Mesothelial cell of epicardium (in vitro differentiated cells): ENCODE data around the gene SLC12A4. TPM values are rescaled to one million over a fixed set of nuclear protein-coding genes. Genes with fewer than 3 reads are reported as not detected.

Experiments
- DNase-seq, 2 experiments: peaks; one replicate each; pipeline ENCODE4 v3.0.0; 2021; ENCODE audit warnings: low spot score in 2 of 2; ENCODE audit not compliant: unreplicated experiment in 2 of 2
- H3K27ac Mint-ChIP-seq: 2 replicates; pipeline ENCODE4 v1.8.0; 2021; ENCODE audit warnings: mixed read lengths
- H3K27me3 Mint-ChIP-seq: 2 replicates; pipeline ENCODE4 v1.8.0; 2021; ENCODE audit warnings: low read depth, mixed read lengths
- H3K36me3 Mint-ChIP-seq: 2 replicates; pipeline ENCODE4 v1.8.0; 2021; ENCODE audit warnings: mixed read lengths
- H3K4me1 Mint-ChIP-seq: 2 replicates; pipeline ENCODE4 v1.8.0; 2021; ENCODE audit warnings: mixed read lengths
- H3K4me3 Mint-ChIP-seq: 2 replicates; pipeline ENCODE4 v1.8.0; 2021; ENCODE audit warnings: mild to moderate bottlenecking, moderate library complexity, mixed read lengths
- H3K9me3 Mint-ChIP-seq: 2 replicates; pipeline ENCODE4 v1.8.0; 2021; ENCODE audit warnings: mixed read lengths
- total RNA-seq: library from RNA; stranded (reverse); gene quantifications from 3 replicates; pipeline ENCODE4 v1.2.1, GENCODE V29; 2021
- TF ChIP-seq, protein P1 (sequence below): fragments of 200-600 bp; sonication (generic); IDR thresholded peaks from one replicate; pipeline ENCODE4 v1.5.0; 2021; ENCODE audit warnings: antibody characterized with exemption; ENCODE audit not compliant: unreplicated experiment

SLC12A4 gene
- total RNA-seq, 1 donor from 2014 or later = 155 TPM

GRCh38 chr16:67933805-67934204 is 34.6 kb downstream of the SLC12A4 start:
- Mint-ChIP-seq H3K27ac (no peak overlapping the region), H3K4me1 (peaks cover 20% of the 10 kb centered on the region), H3K27me3 (no peaks in the 10 kb centered on the region), H3K36me3 (no peaks in the 10 kb centered on the region), H3K9me3 (no peaks in the 10 kb centered on the region), H3K4me3 (no peak overlapping the region)
- TF ChIP-seq, protein P1, sequence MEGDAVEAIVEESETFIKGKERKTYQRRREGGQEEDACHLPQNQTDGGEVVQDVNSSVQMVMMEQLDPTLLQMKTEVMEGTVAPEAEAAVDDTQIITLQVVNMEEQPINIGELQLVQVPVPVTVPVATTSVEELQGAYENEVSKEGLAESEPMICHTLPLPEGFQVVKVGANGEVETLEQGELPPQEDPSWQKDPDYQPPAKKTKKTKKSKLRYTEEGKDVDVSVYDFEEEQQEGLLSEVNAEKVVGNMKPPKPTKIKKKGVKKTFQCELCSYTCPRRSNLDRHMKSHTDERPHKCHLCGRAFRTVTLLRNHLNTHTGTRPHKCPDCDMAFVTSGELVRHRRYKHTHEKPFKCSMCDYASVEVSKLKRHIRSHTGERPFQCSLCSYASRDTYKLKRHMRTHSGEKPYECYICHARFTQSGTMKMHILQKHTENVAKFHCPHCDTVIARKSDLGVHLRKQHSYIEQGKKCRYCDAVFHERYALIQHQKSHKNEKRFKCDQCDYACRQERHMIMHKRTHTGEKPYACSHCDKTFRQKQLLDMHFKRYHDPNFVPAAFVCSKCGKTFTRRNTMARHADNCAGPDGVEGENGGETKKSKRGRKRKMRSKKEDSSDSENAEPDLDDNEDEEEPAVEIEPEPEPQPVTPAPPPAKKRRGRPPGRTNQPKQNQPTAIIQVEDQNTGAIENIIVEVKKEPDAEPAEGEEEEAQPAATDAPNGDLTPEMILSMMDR = no peak
- no peak for DNase-seq

DNA sequence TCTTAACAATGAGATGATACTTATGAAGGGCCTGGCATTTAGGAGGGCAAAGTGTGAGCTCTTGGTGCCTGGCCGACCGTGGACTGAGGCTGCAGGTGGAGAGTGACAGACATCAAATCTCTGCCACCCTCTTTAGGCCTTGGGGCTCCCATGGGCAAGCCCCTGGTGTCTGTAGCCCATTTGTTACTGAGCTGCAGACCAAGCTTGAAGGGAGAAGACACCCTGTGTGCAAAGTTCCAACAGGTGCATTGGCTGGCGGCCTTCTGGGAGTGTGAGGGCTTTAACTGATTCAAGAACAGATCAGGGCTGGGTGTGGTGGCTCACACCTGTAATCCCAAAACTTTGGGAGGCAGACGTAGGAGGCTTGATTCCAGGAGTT is 36.0 kb downstream of the SLC12A4 start:
- Mint-ChIP-seq H3K27me3 (no peaks in the 10 kb centered on the region), H3K36me3 (peaks cover 2% of the 10 kb centered on the region), H3K27ac (no peak overlapping the region), H3K9me3 (no peaks in the 10 kb centered on the region), H3K4me1 (peaks cover 19% of the 10 kb centered on the region), H3K4me3 (no peak overlapping the region)
- TF ChIP-seq, protein P1 = no peak
- DNase-seq = no peak

DNA sequence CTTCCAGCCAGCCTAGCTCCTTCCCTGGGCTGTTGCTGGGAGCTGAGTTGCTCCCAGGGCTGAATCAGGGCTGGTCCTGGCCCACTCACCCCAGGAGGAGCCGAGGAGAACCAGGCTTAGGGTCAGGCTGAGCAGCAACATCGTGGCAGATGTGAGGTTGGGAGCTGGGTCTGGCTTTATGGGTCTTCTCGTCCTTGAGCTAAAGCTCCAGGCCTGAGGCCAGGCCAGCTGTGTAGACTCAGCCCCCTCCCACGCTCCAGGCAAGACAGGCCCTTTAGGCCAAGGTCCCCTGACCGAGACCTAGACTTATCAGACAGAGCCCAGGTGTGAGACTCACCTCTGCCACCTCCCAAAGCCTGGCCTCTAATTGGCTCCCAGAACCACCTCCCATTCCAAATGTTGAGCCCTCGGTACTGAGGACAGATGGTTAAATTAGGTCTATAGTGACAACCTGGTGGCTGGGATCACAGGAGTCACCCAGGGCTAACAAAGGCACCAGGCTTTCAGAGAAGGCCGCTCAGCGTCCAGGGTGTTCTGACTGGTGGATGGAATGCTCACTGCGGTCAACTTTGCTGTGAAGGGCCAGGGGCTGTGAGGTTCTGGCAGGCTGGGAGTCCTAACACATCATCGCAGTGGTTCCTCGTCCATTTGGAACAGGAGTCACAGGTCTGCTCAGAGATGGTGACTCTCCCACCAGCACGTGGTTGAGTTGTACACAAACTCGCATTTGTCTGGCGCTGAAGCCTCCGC is 36.5 kb downstream of the SLC12A4 start, which contains the start of gene CTRL:
Gene CTRL, minus strand, starts transcription at position 151 of the 750 bp plus-strand sequence. Its CDS starts 10 bp downstream, at position 141.
- TF ChIP-seq, protein P1 = no peak
- H3K9me3 Mint-ChIP-seq = no peaks in the 10 kb centered on the region
- no peaks in the 10 kb centered on the region for H3K27me3 Mint-ChIP-seq
- H3K27ac Mint-ChIP-seq = no peak within 1 kb of the TSS
- DNase-seq = no peak
- H3K36me3 Mint-ChIP-seq = peaks cover 2% of the 10 kb centered on the region
- peaks cover 14% of the 10 kb centered on the region for H3K4me1 Mint-ChIP-seq
- H3K4me3 Mint-ChIP-seq = no peak within 1 kb of the TSS

- TF ChIP-seq, protein P1 = no peak
- H3K27ac Mint-ChIP-seq = no peak overlapping the region
- peaks cover 2% of the 10 kb centered on the region for H3K36me3 Mint-ChIP-seq
- H3K4me1 Mint-ChIP-seq = peaks cover 10% of the 10 kb centered on the region
- no peak for DNase-seq
- H3K4me3 Mint-ChIP-seq = no peak overlapping the region
- no peaks in the 10 kb centered on the region for H3K27me3 Mint-ChIP-seq
- H3K9me3 Mint-ChIP-seq = no peaks in the 10 kb centered on the region
Observed at GRCh38 chr16:67930678-67931211, 37.7 kb downstream of the SLC12A4 start.

- peaks cover 2% of the 10 kb centered on the region for H3K36me3 Mint-ChIP-seq
- DNase-seq = no peak
- no peaks in the 10 kb centered on the region for H3K9me3 Mint-ChIP-seq
- peaks cover 6% of the 10 kb centered on the region for H3K4me1 Mint-ChIP-seq
- no peaks in the 10 kb centered on the region for H3K27me3 Mint-ChIP-seq
- H3K27ac Mint-ChIP-seq = no peak overlapping the region
- H3K4me3 Mint-ChIP-seq = no peak overlapping the region
- TF ChIP-seq, protein P1 = no peak
Observed at GRCh38 chr16:67930191-67930590, 38.2 kb downstream of the SLC12A4 start.
